SK-N-MC (cell line): ENCODE measurements around the gene MPZ.

Source experiments
- DNase-seq: peaks from one replicate; pipeline ENCODE4 v3.0.0-alpha.2; 2011; ENCODE audit warnings: low read depth, low spot score
- H3K27ac ChIP-seq: fragments of 200-600 bp; sonication (generic); 2 replicates; pipeline ENCODE4 v1.5.1; 2016; ENCODE audit warnings: mixed run types
- H3K36me3 ChIP-seq: fragments of 200-600 bp; sonication (generic); 2 replicates; pipeline ENCODE4 v1.6.1; 2017; ENCODE audit warnings: antibody characterized with exemption, low read length, mixed read lengths; ENCODE audit not compliant: insufficient read depth
- H3K4me3 ChIP-seq: fragments of 200-600 bp; sonication (generic); 2 replicates; pipeline ENCODE4 v1.5.1; 2016
- H3K9ac ChIP-seq: fragments of 200-600 bp; sonication (generic); 2 replicates; pipeline ENCODE4 v1.8.0; 2017; ENCODE audit warnings: mixed run types, mixed read lengths; ENCODE audit not compliant: insufficient read length
- H3K9me3 ChIP-seq: fragments of 200-600 bp; sonication (generic); 2 replicates; pipeline ENCODE4 v1.6.1; 2017; ENCODE audit warnings: low read depth, mild to moderate bottlenecking, antibody characterized with exemption, low read length, moderate library complexity, mixed read lengths
- EZH2 ChIP-seq: fragments of 200-600 bp; sonication (generic); IDR thresholded peaks from one replicate; pipeline ENCODE4 v1.6.1; 2017; ENCODE audit warnings: antibody characterized with exemption
- FOXP2 ChIP-seq: optimal IDR thresholded peaks from 2 replicates; pipeline ENCODE3; 2011; ENCODE audit warnings: mild to moderate bottlenecking, moderate library complexity; ENCODE audit not compliant: insufficient read depth; ENCODE audit errors: extremely low read length, control extremely low read depth
- POLR2AphosphoS5 ChIP-seq: IDR thresholded peaks from 2 replicates; pipeline ENCODE4 v1.6.1; 2012; ENCODE audit warnings: mild to moderate bottlenecking, low read depth, low read length, borderline replicate concordance

The MPZ gene

GRCh38 chr1:161309868-161310267, at the start of gene MPZ:
MPZ (minus strand) TSS chr1:161309968; CDS start chr1:161309905, 63 bp downstream.
- no peak within 1 kb of the TSS for H3K9ac ChIP-seq
- no peak within 1 kb of the TSS for H3K27ac ChIP-seq
- H3K36me3 ChIP-seq = no peaks in the 10 kb centered on the region
- no peak for DNase-seq
- H3K9me3 ChIP-seq = no peaks in the 10 kb centered on the region
- TF ChIP-seq FOXP2 = no peak
- TF ChIP-seq POLR2AphosphoS5 = no peak
- no peak for TF ChIP-seq EZH2
- no peak within 1 kb of the TSS for H3K4me3 ChIP-seq

GRCh38 chr1:161359291-161359690, 49.5 kb upstream of the MPZ start:
- no peak overlapping the region for H3K4me3 ChIP-seq
- peaks cover 7% of the 10 kb centered on the region for H3K36me3 ChIP-seq
- no peaks in the 10 kb centered on the region for H3K9me3 ChIP-seq
- no peak overlapping the region for H3K9ac ChIP-seq
- DNase-seq = no peak
- peak overlapping the region; percentile 49; the same call in 1 of the 2 replicates for H3K27ac ChIP-seq
- no peak for TF ChIP-seq EZH2

GRCh38 chr1:161357073-161357472, 47.3 kb upstream of the MPZ start:
- no peak for DNase-seq
- TF ChIP-seq EZH2 (no peak), FOXP2 (no peak), POLR2AphosphoS5 (no peak)
- no peaks in the 10 kb centered on the region; the same call in 1 of the 2 replicates for H3K36me3 ChIP-seq

GRCh38 chr1:161351482-161351881, 41.7 kb upstream of the MPZ start:
- no peak for TF ChIP-seq EZH2
- TF ChIP-seq FOXP2 = no peak
- no peak for TF ChIP-seq POLR2AphosphoS5
- H3K36me3 ChIP-seq = peaks cover 6% of the 10 kb centered on the region; the same call in 1 of the 2 replicates
- DNase-seq = no peak
- H3K4me3 ChIP-seq = no peak overlapping the region
- H3K9me3 ChIP-seq = no peaks in the 10 kb centered on the region
- H3K9ac ChIP-seq = no peak overlapping the region
- H3K27ac ChIP-seq = no peak overlapping the region

More at GRCh38 chr1:161357073-161357472, 47.3 kb upstream of the MPZ start:
- Histone ChIP-seq H3K4me3 (no peak overlapping the region), H3K27ac (no peak overlapping the region), H3K9me3 (no peaks in the 10 kb centered on the region), H3K9ac (no peak overlapping the region)

GRCh38 chr1:161350671-161351070, 40.9 kb upstream of the MPZ start:
- no peak for DNase-seq
- TF ChIP-seq EZH2 (no peak), FOXP2 (no peak), POLR2AphosphoS5 (no peak)
- Histone ChIP-seq H3K9ac (no peak overlapping the region), H3K9me3 (no peaks in the 10 kb centered on the region), H3K36me3 (peaks cover 10% of the 10 kb centered on the region; the same call in 1 of the 2 replicates), H3K27ac (no peak overlapping the region), H3K4me3 (no peak overlapping the region)

- Histone ChIP-seq H3K36me3 (peaks cover 54% of the 10 kb centered on the region), H3K27ac (no peak overlapping the region), H3K9ac (no peak overlapping the region), H3K9me3 (no peaks in the 10 kb centered on the region), H3K4me3 (no peak overlapping the region)
- DNase-seq = no peak
- TF ChIP-seq FOXP2 = no peak
- TF ChIP-seq EZH2 = no peak
- TF ChIP-seq POLR2AphosphoS5 = no peak
Measured at GRCh38 chr1:161342821-161343220, 33.1 kb upstream of the MPZ start.

GRCh38 chr1:161342177-161342576, 32.4 kb upstream of the MPZ start:
- TF ChIP-seq FOXP2 (no peak), EZH2 (no peak), POLR2AphosphoS5 (no peak)
- Histone ChIP-seq H3K36me3 (peaks cover 54% of the 10 kb centered on the region), H3K9ac (no peak overlapping the region), H3K9me3 (no peaks in the 10 kb centered on the region), H3K27ac (no peak overlapping the region), H3K4me3 (no peak overlapping the region)
- DNase-seq = no peak

- no peak overlapping the region for H3K4me3 ChIP-seq
- no peak overlapping the region for H3K27ac ChIP-seq
- no peak for DNase-seq
- H3K36me3 ChIP-seq = peaks cover 44% of the 10 kb centered on the region
- TF ChIP-seq EZH2 = no peak
- no peak overlapping the region for H3K9ac ChIP-seq
- no peaks in the 10 kb centered on the region for H3K9me3 ChIP-seq
Measured at GRCh38 chr1:161335796-161336195, 26.0 kb upstream of the MPZ start.

GRCh38 chr1:161333166-161333565, 23.4 kb upstream of the MPZ start:
- Histone ChIP-seq H3K36me3 (peaks cover 49% of the 10 kb centered on the region), H3K27ac (no peak overlapping the region), H3K4me3 (no peak overlapping the region), H3K9me3 (no peaks in the 10 kb centered on the region), H3K9ac (no peak overlapping the region)
- TF ChIP-seq POLR2AphosphoS5 (no peak), FOXP2 (no peak), EZH2 (no peak)
- no peak for DNase-seq
